HL-60 (cell line): ENCODE measurements around the gene RGMB.
"Not testable (repeated sequence)": the region's sequence is repeated elsewhere in the genome, so short reads cannot be mapped to it uniquely, and the experiment has no call there.

ENCODE experiments used
- GABPA ChIP-seq: IDR thresholded peaks from 2 replicates; pipeline ENCODE4 v1.6.1; 2012; ENCODE audit warnings: low read depth
- SPI1 ChIP-seq: IDR thresholded peaks from 2 replicates; pipeline ENCODE4 v1.6.1; 2012; ENCODE audit warnings: low read depth, mild to moderate bottlenecking, borderline replicate concordance
- TF ChIP-seq, protein P1 (sequence below): IDR thresholded peaks from one replicate; pipeline ENCODE4 v1.5.1; 2011; ENCODE audit warnings: low read length, control low read depth, inconsistent platforms; ENCODE audit not compliant: insufficient read depth

DNA sequence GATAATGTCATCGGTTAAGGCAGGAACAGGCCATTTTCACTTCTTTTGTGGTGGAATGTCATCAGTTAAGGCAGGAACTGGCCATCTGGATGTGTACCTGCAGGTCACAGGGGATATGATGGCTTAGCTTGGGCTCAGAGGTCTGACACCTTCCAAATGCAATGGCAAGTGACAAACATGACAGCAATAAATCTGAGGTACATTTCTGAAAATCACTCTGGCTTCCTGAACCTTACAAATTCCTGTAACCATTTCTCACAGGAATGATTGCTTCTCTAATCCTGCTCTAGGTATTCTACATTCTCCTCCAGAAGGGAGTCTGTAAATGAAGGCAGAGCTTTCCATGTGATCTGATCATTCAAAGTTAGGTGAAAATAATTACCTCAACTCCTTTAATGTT lies 20.7 kb upstream of the RGMB start:
- TF ChIP-seq, protein P1, sequence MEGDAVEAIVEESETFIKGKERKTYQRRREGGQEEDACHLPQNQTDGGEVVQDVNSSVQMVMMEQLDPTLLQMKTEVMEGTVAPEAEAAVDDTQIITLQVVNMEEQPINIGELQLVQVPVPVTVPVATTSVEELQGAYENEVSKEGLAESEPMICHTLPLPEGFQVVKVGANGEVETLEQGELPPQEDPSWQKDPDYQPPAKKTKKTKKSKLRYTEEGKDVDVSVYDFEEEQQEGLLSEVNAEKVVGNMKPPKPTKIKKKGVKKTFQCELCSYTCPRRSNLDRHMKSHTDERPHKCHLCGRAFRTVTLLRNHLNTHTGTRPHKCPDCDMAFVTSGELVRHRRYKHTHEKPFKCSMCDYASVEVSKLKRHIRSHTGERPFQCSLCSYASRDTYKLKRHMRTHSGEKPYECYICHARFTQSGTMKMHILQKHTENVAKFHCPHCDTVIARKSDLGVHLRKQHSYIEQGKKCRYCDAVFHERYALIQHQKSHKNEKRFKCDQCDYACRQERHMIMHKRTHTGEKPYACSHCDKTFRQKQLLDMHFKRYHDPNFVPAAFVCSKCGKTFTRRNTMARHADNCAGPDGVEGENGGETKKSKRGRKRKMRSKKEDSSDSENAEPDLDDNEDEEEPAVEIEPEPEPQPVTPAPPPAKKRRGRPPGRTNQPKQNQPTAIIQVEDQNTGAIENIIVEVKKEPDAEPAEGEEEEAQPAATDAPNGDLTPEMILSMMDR = not testable (repeated sequence)
- not testable (repeated sequence) for TF ChIP-seq SPI1, GABPA
